HL-60 (cell line): ENCODE results near the gene TMEM60.
"Not testable (repeated sequence)": the region's sequence is repeated elsewhere in the genome, so short reads cannot be mapped to it uniquely, and the experiment has no call there.

Source experiments
- DNase-seq, 2 experiments: peaks; one replicate each; pipeline ENCODE4 v3.0.0-alpha.2; 2010 to 2020; ENCODE audit warnings: low read depth in 1 of 2, low spot score in 1 of 2
- H3K27ac ChIP-seq: fragments of 250-450 bp; sonication (Bioruptor Pico); replicated peaks from 2 replicates; pipeline ENCODE4 v1.5.1; 2020; ENCODE audit warnings: mild to moderate bottlenecking, moderate library complexity
- H3K27me3 ChIP-seq: fragments of 250-450 bp; sonication (Bioruptor Pico); 2 replicates; pipeline ENCODE4 v1.5.1; 2021; ENCODE audit warnings: mild to moderate bottlenecking, moderate library complexity; ENCODE audit not compliant: insufficient read depth, poor library complexity, severe bottlenecking
- H3K4me3 ChIP-seq: replicated peaks from 2 replicates; pipeline ENCODE4 v1.5.1; 2011; ENCODE audit warnings: mild to moderate bottlenecking, control low read depth, low read length; ENCODE audit not compliant: insufficient read depth
- CTCF ChIP-seq: IDR thresholded peaks from one replicate; pipeline ENCODE4 v1.5.1; 2011; ENCODE audit warnings: low read length, control low read depth, inconsistent platforms; ENCODE audit not compliant: insufficient read depth
- GABPA ChIP-seq: IDR thresholded peaks from 2 replicates; pipeline ENCODE4 v1.6.1; 2012; ENCODE audit warnings: low read depth
- POLR2AphosphoS5 ChIP-seq: IDR thresholded peaks from 2 replicates; pipeline ENCODE4 v1.6.1; 2012; ENCODE audit warnings: low read depth
- REST ChIP-seq: IDR thresholded peaks from 2 replicates; pipeline ENCODE4 v1.6.1; 2012; ENCODE audit warnings: low read depth; ENCODE audit not compliant: insufficient replicate concordance
- SPI1 ChIP-seq: IDR thresholded peaks from 2 replicates; pipeline ENCODE4 v1.6.1; 2012; ENCODE audit warnings: low read depth, mild to moderate bottlenecking, borderline replicate concordance

Gene TMEM60

GRCh38 chr7:77786018-77786417, 12.2 kb downstream of the TMEM60 start:
- H3K4me3 ChIP-seq = no peak overlapping the region
- no peak for DNase-seq
- H3K27ac ChIP-seq = no peak overlapping the region
- H3K27me3 ChIP-seq = no peaks in the 10 kb centered on the region
- TF ChIP-seq SPI1 (no peak), CTCF (no peak), POLR2AphosphoS5 (no peak; the same call in 1 of the 2 replicates), REST (no peak), GABPA (no peak)

GRCh38 chr7:77784426-77784825, 13.8 kb downstream of the TMEM60 start:
- not testable (repeated sequence) for H3K27me3 ChIP-seq, H3K4me3 ChIP-seq

GRCh38 chr7:77783545-77783944, 14.7 kb downstream of the TMEM60 start:
- H3K27me3 ChIP-seq = no peaks in the 10 kb centered on the region
- H3K27ac ChIP-seq = no peak overlapping the region
- H3K4me3 ChIP-seq = no peak overlapping the region
- TF ChIP-seq REST = no peak
- no peak for TF ChIP-seq SPI1
- no peak for TF ChIP-seq GABPA
- TF ChIP-seq CTCF = no peak
- TF ChIP-seq POLR2AphosphoS5 = no peak
- DNase-seq = no peak

More at GRCh38 chr7:77784426-77784825, 13.8 kb downstream of the TMEM60 start:
- not testable (repeated sequence) for H3K27ac ChIP-seq, DNase-seq

- TF ChIP-seq REST = no peak
- no peak for TF ChIP-seq CTCF
- TF ChIP-seq GABPA = no peak
- TF ChIP-seq POLR2AphosphoS5 = no peak
- TF ChIP-seq SPI1 = no peak
- H3K4me3 ChIP-seq = no peak overlapping the region
- no peak for DNase-seq
- no peaks in the 10 kb centered on the region for H3K27me3 ChIP-seq
- no peak overlapping the region for H3K27ac ChIP-seq
Observed at GRCh38 chr7:77783111-77783510, 15.1 kb downstream of the TMEM60 start.
